Measurements from ENCODE around the gene MRPL55.

Gene MRPL55

DNA sequence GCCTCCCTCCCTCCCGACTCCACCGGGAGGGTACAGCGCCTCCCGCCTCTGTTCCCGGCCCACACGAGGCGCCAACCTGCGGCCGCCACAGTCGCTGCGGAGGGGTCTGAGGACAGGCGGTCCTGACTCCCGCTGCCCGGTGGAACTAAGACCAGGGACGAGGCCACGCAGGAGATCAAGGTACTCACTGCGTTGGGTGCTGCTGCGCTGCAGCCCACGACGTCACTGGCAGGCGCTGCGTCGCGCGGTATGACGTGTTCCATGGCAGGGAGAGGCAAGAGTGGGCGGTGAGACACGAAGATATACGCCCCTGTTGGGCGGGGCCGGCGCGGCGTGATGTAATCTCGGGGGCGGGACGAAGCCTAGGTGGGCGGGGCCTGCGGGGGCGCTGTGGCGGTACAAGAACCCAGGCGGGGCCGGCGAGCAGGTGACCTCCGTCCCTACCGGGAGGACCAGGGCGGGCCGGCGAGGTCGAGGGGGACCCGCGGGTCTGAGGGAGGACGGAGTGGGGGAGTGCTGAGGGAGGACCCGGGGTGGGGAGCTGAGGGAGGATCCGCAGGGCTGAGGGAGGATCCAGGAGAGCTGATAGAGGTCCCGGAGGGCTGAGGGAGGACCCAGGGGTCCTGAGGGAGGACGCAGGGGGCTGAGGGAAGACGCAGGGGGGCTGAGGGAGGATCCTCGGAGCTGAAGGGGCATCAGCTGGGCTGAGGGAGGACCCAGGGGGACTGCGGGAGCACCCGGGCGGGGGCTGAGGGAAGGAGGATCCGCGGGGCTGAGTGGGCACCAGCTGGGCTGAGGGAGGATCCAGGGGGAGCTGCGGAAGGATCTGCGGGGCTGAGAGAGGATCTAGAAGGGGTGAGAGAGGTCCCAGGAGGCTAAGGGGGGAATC is at the start of gene MRPL55:
MRPL55 (minus strand) TSS at position 227 of the 889 bp plus-strand sequence. CDS start 1,039 bp downstream, outside the sequence.
- peak; percentile 100 for DNase-seq (ENCODE audit: low spot score)

DNA sequence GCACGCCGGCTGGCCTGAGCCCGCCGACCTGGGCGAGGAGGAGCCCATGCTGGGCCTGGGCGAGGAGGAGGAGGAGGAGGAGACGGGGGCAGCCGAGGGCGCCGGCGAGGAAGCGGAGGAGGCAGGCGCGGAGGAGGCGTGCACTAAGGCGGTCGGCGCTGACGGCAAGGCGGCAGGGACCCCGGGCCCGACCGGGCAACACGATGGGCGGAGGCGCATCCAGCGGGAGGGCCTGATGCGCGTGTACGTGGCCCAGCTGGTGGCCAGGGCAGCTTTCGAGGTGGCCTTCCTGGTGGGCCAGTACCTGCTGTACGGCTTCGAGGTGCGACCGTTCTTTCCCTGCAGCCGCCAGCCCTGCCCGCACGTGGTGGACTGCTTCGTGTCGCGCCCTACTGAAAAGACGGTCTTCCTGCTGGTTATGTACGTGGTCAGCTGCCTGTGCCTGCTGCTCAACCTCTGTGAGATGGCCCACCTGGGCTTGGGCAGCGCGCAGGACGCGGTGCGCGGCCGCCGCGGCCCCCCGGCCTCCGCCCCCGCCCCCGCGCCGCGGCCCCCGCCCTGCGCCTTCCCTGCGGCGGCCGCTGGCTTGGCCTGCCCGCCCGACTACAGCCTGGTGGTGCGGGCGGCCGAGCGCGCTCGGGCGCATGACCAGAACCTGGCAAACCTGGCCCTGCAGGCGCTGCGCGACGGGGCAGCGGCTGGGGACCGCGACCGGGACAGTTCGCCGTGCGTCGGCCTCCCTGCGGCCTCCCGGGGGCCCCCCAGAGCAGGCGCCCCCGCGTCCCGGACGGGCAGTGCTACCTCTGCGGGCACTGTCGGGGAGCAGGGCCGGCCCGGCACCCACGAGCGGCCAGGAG is 49.3 kb upstream of the MRPL55 start:
- no peak for DNase-seq (ENCODE audit: low spot score)

DNA sequence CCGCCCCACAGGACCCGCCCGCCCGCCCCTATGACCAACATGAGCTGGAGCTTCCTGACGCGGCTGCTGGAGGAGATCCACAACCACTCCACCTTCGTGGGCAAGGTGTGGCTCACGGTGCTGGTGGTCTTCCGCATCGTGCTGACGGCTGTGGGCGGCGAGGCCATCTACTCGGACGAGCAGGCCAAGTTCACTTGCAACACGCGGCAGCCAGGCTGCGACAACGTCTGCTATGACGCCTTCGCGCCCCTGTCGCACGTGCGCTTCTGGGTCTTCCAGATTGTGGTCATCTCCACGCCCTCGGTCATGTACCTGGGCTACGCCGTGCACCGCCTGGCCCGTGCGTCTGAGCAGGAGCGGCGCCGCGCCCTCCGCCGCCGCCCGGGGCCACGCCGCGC is 48.6 kb upstream of the MRPL55 start:
- no peak for DNase-seq (ENCODE audit: low spot score)

DNA sequence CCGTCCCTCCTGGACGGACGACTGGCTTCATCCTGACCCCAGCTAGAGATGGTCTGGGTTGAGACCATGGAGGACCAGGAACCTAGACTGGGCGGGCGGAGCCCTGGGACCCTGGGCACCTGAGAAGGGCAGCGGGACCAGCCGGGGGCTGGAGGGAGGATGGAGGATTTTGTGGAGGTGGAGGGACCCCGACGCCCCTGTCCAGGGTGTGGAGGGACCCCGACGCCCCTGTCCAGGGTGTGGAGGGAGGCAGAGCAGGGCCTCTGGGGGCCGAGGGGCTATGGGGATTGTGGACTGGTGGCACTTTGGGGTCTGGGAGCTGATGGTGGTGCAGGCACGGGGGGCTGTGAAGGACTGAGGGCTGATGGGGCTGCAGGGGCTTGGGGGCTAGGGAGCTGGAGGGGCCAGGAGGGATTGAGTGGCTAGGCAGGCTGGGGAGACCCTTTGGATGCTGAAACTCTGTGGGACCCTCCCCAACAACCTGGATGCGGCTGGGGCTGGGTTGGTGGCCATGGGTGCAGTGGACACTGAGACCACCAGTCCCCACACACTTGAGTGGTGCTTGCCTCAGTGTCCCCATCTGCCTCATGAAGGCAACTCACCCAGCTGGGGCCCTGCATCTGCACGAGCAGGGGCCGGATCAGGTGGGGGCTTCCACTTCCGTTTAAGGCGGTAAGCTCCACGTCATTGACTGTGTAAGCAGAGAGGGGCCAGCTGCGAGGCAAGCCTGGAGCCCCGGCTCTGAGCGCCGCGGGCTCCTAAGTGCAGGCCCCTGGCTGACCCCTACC is 48.0 kb upstream of the MRPL55 start:
- no peak for DNase-seq (ENCODE audit: low spot score)

DNA sequence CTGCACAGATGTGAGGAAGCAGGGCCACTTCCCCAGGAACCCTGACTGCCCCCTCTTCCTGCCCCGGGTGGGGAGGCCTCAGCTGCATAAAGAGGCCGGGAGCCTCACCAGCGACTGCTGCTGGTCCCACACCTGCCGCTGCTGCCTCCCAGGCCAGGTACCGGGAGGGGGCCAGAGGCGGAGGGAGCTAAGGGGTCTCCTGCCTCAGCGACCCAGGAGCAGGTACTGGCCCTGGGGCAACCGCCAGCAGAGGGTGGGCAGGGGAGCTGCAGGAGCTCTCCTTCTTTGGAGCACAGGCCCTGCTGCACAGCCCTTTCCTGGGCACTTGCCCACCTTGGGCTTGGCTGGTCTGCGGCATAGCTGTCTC is 47.4 kb upstream of the MRPL55 start:
- no peak for DNase-seq (ENCODE audit: low spot score)

DNA sequence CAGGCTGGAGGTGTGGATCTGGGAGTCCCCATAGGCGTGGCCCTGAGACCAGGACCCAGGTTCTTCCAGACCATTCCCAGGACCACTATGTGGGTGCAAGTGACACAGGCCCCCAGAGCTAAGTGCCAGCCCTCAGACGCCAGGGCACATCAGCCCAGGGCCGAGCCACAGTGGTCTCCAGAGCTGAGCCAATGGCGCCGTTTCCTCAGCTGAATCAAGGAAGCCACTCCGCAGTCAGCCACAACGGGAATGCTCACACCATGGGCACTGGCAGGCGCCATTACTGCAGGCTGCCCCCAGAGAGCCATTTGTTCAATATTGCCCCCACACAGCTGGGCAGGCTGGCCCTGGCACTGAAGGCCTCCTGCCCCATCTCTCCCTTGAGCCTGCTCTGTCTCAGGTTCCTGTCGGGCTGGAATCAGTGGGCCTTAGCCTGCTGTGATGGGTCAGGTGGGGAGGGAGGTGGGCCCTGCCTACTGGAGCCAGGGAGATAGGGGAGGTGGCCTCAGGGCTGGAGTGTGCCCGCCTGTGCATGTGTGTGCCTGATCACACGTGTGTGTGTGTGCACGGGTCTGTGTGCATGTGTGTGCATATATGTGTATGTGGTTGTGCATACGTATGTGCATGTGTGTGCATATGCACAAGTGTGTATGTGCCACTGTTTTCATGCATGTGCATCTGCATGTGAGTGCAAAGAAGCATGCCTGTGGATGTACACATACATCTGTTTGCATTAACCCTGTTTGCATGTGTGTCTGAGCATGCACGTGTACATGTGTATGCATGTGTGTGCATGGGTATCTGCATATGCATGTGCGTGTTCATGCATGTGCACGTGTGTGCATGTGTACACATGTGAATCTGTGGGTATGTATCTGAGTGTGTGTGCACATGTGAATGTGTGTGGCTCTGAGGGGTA is 46.8 kb upstream of the MRPL55 start:
- no peak for DNase-seq (ENCODE audit: low spot score)

DNA sequence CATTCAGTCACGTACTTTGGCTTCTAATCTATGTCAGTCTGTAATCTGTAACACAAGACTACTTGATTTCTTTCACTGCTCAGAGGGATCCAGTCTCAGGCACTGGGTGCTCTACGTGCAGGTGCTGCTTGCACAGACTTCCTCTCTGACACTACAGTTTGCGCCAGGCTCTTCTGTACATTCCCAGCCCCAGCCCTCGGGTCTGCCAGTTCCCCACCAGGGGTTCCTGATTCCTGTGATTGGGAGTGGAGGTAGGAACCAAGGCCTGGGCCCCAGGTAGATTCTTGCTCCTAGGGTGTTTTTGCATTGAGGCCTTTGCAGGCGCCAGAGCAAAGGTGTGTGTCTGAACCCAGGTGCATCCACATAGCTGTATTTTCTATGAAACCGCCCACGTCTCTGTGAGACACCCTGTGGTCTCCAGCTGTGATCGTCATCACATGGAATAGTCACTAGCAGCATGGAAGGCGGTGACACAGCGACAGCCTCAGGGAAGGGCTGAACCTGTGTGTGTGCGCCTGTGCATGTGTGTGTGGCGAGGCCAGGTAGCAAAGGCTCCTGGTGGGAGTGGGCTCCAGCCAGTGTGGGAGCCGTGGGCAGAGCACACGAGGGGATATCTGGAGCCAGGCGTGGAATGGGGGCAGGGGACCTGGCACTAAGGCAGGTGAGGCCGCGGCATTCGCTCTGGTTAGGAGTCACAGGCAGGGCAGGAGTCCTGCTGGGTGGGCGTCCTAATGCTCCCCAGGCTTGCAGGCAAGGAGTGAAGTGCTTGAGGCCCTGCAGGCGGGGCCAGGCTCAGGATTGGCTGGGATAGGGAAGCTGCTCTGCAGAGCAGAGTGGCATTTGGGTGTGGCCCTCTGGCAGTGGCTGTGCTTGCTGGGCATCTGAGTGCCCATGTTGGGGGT is 45.8 kb upstream of the MRPL55 start:
- DNase-seq (ENCODE audit: low spot score): no peak

DNA sequence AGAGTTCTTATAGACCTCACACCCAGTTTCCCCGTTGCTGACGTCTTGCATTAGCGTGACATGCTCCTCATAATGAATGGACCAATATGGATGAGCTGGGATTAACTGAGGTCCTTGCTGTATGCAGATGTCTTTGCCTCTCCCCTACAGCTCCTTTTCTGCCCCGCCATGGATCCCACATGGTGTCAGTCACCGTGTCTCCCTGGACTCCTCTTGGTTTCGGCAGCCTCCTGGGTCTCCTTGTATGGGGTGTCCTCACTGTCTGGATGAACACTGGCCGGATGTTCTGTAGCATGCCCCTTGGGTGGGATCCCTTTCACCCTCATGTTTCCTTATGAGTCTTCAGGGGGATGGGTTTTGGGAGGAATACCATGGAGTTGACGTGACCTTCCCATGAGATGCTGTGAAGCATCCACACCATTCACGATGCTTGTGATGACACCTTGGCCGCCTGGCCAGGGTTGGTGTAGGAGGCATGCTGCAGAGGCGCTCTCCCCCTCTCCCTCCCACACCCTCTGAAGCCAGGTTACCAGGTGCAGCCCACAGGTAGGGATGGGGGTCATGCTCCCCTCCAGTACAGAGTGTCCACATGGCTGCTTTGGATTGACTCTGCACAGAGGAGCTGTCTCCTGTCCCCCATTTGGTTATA is 45.0 kb upstream of the MRPL55 start:
- DNase-seq (ENCODE audit: low spot score): no peak

DNA sequence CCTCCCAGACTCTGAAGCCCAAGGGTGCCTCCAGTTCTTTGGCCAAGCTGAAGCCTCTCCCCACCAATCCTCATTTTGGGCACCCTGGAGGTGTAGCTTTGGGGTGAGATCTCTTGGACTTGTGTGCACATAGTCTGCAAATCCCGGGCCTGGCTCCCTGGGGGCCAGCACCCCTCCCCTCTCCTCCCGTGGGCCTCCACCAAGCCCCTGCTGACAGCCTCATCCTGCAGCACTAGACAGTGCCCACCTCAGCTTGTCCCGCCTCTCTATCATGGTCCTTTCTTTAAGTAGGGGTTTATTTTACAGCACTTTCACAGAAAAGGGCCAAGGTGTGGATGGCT is 43.8 kb upstream of the MRPL55 start:
- no peak for DNase-seq (ENCODE audit: low spot score)

DNA sequence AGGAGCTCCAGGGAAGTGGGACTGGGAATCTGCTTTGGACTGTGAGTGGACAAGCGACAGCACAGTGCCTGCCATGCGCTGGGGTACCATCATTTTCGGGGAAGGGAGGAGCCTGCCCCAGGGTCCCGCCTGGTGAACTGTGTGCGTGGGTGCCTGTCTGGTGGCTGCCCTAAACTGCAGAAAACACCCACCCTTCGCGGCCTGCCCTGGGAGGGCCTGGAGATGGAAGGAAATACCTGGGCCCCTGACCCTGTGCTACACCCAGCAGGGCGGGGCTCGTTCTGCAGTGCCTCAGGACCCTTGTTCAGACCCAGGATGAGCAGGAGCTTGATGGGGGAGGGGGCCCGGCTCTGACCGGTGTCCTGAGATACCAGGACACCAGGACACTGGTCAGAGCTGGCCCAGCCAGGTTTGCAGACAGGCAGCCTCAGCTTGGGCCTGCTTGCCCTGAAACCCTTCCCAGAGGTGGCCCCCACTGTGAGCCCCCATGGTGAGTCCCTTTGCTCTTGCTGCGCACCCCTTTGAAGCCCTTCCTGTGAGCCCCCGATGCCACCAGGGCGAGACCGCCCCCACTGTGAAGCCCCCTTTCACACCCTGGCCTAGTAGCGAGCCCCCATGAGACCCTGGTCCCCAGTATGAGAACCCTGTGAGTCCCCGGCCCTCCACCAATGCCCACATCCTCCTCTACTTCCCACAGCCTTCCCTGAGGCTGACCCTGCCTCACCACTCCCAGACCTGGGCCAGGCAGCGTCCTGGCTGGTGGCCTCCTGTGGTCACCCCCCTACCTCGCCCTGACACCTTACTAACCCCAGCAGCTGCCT is 43.2 kb upstream of the MRPL55 start:
- DNase-seq (ENCODE audit: low spot score): no peak

DNA sequence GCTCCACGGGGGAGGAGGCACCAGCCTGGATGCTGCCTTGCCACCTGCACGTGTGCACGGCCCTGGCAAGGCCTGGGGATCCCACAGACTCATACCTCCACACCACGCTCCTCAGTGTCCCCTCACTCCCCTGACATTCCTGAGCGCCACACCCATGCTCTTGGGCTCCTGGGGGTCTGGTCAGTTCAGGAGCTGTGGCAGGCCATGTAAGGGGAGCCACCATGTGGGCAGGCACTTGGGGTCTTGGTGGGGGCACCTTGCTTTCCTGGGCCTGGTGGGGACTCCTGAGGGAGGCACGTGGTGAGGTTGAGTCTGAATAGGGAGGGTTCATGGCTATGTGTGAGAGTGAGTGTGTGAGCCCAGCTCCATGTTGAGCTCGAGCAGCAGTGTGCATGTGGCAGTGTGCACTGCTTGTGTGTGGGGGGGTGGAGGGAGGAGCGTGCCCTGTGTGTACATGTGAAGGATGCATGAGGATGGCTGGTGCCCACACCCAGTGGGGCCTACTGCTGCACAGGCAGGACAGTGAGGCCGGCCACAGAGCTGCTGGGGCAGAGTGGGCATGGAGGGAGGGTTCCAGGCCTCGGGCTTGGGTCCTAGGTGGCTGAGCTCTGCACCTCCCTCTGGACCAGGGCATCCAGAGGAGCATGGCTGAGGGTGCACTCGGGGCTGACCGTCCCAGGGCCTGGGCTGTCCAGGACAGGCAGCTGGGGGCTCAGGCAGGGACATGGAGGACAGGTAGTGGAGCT is 42.3 kb upstream of the MRPL55 start:
- no peak for DNase-seq (ENCODE audit: low spot score)

DNA sequence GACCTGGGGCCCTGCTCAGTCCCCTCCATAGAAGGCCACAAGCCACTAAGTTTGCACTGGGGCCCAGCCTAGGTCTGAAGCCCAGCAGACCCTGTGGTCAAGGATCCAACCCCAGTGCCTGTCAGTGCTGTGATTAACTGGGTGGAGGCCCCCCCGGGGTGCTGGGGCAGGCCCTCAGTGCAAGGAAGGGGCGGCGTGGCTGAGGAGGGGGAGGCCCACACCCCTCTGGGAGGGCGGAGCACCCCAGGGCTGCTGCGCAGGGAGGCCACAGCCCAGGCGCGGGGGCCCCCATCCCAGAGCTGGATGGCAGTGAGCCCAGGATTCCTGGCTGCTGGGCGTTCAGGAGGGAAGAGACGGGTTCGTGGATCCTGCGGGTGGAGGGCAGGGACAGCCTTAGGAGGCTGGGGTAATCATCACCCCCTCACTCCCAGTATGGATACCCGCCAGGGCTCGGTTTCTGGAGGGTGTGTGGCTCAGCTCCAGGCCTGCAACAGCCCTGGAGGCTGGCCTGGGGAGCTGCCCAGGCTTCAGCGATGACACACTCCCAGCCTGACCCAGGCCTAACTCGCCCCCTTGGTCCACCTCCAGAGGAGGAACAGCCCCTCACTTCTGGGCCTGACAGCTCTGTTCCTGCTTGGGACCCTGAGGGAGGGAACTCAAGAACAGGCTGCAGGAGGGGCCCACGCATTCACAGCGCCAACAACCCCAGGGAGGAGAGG is 41.5 kb upstream of the MRPL55 start:
- DNase-seq (ENCODE audit: low spot score): peak; percentile 73

DNA sequence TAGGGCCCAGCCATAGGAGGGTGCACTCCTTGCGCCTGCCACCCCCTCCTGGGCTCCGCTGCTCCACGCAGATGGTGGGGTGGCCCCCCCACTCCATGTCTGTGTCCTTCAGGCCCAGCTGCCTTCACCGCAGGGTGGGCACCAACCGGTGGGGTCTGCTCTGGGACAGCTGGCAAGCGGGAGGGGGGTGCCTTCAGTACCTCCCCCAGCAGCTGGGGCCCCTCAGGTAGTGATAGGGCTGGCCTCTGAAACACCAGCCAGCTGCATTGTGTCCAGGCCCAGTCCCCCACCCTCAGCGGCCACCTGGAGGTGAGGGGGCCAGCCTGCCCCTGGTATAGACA is 41.0 kb upstream of the MRPL55 start:
- DNase-seq (ENCODE audit: low spot score): no peak

DNA sequence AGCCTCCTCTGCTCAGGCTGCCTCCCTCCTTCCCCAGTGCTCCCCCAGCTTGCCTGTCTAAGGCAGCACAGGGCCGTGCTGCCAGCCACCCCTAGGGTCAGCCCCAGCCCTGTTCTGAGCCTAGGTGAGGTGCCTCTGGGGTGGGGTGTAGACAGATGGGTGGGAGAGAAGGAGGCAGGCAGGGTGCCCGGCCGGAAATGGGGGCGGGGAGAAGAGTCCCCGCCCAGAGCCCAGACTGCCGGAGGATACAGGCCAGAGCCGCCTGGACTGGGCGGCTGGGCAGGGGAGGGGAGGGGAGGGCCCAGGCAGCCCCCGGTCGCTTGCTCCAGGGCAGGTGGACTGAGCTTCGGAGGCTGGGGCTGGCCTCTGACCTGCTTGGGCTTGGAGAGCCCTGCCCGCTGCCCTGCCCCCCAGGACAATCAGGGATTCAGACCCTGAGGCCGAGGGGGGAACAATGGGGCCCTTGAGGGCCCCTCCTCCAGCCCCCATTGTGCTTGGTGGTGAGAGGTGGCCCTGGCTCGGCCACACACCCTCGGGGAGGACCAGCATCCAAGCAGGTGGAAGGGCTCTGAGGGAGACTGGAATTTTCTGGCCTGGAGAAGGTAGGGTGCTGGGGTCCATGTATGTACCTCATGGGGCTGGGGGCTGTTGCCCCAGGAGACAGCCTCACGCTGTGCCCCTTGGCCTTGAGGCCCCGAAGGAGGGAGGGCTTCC is 40.5 kb upstream of the MRPL55 start, which contains the start of gene GJC2:
GJC2 (plus strand) TSS at position 525 of the 714 bp plus-strand sequence. CDS start 7,829 bp downstream, outside the sequence.
- peak; percentile 72 for DNase-seq (ENCODE audit: low spot score)

DNA sequence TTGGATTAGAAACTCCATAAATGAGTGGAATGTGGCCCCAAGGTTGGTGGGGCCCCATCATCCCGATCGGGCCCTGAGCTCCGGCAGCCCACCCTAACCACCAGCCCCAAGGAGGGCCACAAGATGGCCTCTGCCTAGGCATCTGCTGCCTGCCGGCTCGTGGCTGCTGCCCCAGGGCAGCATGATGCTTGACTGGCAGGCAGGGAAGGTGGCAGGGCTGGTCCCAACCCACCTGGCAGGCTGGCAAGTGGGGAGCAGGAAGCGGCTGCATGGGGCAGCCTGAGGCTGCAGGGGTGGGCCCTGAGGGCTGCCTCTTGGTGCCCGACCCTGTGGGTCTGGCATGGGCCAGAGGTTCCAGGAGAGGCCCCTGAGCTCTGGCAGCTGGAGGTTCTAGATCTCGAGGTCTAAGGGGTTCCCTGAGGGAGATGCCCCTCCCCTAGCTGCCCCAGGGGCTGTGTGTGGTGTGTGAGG is 39.9 kb upstream of the MRPL55 start:
- DNase-seq (ENCODE audit: low spot score): no peak

DNA sequence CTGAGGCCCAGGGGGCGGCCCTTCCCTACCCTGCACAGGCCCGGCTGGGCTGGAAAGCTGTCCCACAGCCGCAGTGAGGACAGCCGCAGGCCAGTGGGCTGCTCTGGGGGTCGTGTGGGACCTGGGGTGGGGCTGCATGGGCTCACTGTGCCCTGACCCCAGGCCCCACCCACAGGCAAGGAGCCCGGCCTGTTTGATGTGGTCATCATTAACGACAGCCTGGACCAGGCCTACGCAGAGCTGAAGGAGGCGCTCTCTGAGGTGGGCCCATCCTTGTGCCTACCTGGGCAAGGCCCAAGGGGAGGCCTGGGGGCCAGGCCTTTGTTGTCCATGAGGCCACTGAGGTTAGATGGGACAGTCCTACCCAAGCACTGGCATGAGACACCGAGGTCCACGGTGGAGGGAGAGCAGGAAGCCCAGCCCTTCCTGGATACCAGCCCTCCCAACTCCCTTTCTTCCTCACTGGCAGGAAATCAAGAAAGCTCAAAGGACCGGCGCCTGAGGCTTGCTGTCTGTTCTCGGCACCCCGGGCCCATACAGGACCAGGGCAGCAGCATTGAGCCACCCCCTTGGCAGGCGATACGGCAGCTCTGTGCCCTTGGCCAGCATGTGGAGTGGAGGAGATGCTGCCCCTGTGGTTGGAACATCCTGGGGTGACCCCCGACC is 39.2 kb upstream of the MRPL55 start:
- peak; percentile 31 for DNase-seq (ENCODE audit: low spot score)
